Activated naive CD4-positive, alpha-beta T cell treated with Interleukin-2 at 50 U/mL for 16 hours (primary cell): ENCODE measurements around the gene NUP214.
A peak's percentile ranks its signal among the peaks of the same experiment; 100 is the strongest.

Experiments
- DNase-seq: peaks from one replicate; pipeline ENCODE4 v3.0.0-alpha.2; 2020

NUP214 gene

DNA sequence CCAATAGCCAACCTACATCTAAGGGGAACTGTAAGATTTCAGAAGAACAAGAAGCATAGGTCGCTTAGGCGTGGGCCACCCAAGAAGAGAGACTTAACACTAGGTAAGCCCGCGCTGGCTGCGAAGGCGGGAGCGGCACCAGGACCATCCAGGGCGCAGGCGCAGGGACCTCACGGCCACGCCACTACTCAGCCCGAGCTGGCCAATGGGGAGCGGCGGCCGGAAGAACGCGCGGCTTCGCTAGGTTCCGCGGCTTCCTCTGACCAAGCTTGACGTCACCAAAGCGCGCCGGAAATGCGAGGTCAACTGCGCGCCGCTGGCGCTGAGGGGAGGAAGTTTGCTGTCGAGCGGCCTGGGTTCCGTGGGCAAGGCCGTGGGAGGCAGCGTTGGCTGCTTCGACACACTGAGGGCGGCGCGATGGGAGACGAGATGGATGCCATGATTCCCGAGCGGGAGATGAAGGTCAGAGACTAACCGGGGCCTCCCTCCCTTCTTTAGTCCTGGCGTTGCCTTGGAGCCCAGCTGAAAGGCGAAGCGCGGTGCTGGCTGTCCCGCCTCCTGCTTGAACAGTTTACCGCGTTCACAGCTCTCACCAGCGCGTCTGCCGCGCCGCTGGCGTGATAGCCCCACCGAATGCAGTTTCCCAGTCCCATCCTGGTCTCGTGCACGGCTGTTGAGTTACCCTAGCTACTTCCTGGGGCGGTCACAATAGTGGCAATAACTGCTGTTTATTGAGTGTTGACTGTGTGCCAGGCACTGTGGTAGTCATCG is at the start of gene NUP214:
TSS of gene NUP214 (plus strand) at position 299 of the 771 bp plus-strand sequence. CDS start at position 418, 119 bp downstream.
- DNase-seq = peak; percentile 100

DNA sequence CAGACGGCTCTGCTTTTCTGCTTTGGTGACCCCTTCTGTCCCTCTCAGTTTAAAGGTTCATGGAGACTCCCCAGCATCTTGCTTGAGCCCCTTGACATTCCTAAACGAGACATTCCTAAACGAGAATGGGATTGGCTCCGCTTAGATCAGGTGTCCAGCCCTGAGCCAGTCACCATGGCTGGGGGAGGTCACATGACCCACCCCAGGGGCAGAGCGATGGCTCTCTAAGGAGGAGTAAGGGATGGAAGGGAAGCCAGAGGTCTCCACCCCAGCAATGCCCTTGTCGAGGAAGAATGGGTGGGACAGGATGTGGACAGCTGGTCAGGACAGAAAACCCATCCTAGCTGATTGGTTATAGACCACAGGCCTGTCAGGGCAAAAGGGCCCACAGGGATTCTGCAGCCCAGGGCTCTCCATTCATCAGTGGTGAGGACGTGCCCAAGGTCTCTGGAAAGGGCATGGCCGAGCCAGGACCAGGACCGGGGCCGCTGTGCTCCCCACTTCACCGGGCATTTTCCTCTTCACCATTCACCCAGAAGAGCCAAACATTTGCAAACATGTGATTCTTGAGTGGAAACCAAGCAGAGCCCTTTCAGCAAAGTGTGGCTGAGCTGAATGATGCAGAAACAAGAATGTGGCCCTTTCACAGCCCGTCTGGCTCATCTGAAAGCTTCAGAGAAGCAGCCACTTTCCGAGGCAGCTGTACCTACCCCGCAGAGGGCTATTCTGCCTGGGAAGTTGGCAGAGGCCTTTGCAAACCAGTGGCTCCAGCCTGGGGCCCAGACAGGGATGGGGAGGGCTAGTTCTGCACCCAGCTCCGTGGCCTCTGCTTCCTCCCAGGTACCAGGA is 48.8 kb upstream of the NUP214 start:
- DNase-seq = no peak

DNA sequence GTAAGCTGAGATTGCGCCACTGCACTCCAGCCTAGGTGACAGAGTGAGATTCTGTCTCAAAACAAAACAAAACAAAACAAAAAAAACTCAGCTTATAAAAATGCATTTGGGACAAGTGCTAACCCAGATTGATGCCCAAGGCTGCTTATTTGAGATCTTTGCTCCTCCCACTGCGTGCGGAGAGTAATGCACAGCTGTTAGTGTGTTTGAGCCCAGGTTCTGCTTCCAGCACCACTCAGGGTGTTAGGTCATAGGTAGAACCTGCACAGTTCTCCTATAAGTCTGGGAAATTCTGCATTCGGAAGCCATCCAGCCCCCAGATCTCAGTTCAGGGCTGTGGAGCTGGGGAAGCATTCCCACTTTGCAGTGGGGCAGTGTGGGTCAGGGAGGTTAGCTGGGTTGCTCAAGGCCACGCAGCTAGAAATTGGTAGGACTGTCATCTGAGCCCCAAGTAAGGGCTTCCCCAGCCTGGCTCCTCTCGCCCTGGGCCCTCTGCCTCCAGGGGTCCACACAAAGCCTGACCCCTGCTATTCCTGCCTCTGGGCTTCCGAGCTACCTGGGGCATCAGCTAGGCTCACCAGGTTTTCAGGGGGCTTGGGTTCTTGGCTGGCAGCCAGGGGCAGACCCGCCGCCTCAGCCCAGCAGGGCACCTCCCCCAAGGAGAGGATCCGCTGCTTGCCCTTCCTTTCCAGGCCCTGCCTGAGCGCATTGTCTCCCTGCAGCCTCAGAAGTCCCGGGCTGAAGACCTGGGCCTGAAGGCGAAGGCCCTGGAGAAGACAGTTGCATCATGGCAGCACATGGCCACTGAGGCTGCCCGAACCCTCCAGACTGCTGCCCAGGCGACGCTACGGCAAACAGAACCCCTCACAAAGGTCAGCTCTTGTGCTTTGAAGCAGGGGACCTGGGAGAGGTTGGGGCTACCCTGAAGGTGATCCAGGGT is 46.7 kb upstream of the NUP214 start:
- DNase-seq = no peak

DNA sequence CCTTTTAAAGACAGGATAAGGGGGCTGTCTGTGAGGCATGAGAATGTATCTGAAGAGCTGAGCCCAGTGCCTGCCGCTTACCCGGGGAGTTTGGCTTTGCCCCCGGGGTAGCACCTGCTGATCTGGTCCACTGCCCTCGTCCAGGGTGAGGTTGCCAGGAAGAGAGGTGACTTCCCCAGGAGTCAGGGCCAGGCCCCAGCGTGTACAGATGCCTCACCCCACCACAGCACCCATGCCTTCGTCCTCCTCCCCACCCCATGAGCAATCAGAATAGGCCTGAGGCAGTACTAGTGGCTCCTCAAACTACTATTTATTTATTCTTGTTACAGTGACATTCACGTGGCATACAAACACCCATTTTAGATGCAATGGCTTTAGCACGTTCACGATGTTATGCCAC is 44.8 kb upstream of the NUP214 start:
- DNase-seq = no peak

DNA sequence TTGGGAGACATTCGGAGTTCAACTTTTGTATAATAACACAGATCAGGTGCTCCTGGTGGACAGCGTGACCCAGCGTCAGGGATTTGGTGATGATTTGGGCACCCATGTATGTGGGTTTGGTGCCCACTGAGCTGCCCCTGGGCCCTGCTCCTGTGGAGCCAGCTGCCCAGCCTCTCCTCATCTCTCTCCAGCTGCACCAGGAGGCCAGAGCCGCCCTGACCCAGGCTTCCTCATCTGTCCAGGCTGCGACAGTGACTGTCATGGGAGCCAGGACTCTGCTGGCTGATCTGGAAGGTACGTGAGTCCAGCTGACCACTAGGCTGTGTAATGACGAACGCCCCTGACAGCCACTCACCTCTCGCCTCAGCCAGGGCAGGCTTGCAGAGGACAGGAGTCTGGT is 43.5 kb upstream of the NUP214 start:
- DNase-seq = no peak

DNA sequence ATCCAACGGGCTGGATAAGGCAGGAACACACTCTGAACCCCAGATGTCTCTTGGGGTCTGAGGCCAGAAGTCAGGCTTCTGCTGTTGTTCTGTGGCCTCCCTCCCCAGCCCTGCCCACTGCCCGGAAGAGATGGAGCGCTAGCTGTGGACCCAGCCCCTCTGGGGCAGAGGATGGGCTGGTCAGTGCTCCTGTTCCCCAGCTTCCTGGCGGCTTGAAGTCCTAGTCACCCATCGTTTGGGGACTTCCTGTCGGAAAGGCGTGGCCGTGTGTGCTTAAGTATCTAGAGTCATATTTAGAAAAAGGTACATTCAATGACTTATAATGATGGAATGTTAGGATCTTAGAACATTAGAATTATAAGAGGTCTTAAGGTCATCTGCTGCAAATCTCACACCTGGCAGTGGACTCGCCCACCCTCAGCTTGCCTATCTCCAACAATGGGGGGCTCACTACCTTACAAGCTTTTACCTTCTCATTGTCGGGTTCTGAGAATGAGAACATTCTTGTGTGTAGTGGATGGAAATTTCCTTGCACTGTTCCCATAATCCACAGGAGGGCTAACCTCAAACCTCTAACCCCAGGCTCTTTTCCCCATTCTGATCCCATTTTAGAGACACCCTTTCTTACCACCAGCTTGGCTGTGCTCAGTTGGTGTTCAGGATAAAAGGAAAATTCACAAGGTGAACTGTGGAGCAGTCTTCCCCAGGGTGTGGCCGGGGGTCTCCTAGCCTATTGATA is 42.4 kb upstream of the NUP214 start:
- no peak for DNase-seq

DNA sequence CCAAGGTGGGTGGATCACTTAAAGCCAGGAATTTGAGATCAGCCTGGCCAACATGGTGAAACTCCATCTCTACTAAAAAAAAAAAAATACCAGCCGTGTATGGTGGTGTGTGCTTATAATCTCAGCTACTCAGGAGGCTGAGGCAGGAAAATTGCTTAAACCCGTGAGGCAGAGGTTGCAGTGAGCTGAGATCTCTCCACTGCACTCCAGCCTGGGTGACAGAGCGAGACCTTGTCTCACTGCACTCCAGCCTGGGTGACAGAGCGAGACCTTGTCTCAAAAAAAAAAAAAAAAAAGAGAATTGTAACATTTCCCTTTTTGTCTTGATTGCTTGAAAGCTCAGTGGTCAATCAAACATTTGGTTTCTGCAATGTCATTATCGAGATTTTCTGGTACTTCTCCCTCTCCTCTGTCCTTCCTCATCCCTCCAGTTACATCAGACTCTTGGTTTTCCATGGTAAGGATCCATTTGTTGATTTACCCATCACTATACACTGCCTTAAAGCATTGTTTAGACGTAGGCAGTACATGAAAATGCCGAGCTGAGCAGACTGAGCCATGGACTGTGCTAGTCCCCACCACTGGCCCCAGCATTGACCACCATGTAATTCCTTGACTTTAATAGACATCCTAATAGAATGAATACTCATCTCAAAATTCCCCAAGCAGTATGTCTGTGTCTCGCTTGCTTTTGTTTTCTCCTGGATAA is 40.6 kb upstream of the NUP214 start:
- no peak for DNase-seq

DNA sequence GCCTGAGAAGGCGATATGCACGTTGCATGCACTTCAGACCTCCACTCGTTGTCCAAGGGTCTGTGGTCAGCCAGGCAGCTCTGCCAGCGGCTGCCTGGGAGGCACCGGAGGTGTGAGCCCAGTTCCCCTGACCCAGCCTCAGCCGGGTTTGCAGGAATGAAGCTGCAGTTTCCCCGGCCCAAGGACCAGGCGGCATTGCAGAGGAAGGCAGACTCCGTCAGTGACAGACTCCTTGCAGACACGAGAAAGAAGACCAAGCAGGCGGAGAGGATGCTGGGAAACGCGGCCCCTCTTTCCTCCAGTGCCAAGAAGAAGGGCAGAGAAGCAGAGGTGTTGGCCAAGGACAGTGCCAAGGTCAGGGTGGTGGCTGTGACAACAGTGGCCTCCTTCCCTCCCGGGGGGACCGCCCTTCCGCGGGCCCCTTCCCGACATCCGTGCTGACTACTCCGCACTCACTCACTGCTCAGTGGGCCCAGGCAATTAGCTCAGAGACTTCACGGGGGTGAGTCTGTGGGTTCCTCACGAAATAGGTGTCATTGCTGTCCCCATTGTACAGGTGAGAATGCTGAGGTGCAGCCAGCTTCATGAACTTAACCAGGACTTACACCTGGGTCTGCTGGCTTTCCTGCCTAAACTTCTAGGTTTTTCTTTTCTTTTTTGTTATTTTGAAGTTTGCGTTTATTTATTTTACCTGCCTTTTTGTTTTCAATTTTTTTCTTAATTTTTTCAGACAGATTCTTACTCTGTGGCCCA is 39.8 kb upstream of the NUP214 start:
- DNase-seq = no peak

DNA sequence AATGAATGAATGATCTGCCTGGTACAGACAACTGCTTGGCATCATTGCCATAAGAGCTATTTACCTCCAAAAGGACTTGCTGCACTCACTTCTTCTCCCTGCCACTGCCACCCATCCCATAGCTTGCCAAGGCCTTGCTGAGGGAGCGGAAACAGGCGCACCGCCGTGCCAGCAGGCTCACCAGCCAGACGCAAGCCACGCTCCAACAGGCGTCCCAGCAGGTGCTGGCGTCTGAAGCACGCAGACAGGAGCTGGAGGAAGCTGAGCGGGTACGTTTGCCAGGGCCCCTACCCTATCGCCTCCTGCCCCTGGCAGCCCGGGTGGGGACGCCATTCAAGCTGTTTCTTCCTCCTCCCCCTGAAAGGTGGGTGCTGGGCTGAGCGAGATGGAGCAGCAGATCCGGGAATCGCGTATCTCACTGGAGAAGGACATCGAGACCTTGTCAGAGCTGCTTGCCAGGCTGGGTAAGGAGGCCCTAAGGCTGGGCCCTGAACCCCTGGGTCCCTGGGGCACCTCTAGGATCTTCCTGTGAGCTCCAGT is 38.0 kb upstream of the NUP214 start:
- DNase-seq = no peak

DNA sequence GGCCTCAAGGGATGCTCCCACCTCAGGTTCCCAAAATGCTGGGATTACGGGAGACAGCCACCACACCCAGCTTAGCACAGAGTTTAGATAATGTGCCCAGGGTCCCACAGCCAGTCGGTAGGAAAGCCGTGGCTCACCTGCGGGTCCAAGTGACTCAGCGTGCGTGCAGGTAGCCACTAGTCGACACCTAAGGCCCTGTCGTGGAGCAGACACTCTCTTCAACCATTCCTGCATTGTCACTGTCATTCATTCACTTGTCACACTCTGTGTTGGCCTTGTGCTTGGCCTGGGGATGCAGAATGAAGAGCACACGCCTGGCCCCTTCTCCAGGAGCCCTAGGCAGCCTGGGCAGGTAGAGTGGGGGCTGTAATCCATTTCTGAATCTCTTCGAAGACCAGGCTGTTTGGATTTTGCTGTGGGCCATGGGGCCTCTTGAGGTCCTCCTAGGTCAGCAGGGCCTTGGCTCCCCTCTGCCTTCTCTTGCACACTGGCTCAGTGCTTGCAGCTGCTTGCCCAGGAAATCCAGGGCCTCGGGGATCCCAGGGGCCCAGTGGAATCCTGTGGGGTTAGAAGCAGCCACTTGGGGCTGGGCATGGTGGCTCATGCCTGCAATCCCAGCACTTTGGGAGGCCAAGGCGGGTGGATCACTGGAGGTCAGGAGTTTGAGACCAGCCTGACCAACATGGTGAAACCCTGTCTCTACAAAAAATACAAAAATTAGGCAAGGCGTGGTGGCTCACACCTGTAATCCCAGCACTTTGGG is 35.2 kb upstream of the NUP214 start:
- no peak for DNase-seq

DNA sequence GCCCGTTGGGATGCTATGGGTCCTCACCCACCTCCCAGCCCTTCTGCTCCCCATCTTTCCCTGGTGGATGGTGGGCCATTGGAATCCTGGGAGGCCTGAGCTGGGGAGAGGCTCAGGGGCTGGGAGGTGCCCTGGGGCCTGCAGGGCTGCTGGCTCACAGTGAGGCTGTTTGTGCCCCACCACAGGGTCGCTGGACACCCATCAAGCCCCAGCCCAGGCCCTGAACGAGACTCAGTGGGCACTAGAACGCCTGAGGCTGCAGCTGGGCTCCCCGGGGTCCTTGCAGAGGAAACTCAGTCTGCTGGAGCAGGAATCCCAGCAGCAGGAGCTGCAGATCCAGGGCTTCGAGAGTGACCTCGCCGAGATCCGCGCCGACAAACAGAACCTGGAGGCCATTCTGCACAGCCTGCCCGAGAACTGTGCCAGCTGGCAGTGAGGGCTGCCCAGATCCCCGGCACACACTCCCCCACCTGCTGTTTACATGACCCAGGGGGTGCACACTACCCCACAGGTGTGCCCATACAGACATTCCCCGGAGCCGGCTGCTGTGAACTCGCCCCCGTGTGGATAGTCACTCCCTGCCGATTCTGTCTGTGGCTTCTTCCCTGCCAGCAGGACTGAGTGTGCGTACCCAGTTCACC is 33.9 kb upstream of the NUP214 start:
- DNase-seq = no peak

DNA sequence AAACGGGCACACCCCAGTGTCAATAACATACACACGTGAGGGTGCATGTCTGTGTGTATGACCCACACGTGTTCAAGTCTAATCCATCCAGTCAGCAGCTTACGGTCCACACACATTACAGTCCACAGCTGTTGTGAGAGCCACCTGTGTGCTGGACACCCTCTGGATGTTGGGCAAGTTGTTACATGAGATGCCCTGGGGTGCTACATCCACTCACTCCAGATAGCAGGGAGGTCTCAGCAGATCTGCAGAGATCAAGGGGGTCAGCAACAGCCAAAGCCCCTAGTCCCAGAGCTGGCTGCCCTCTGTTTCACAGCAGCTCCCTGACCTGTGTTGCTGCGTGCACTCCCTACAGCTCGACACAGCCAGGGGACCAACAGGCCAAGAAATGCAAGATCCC is 33.4 kb upstream of the NUP214 start:
- DNase-seq = no peak

DNA sequence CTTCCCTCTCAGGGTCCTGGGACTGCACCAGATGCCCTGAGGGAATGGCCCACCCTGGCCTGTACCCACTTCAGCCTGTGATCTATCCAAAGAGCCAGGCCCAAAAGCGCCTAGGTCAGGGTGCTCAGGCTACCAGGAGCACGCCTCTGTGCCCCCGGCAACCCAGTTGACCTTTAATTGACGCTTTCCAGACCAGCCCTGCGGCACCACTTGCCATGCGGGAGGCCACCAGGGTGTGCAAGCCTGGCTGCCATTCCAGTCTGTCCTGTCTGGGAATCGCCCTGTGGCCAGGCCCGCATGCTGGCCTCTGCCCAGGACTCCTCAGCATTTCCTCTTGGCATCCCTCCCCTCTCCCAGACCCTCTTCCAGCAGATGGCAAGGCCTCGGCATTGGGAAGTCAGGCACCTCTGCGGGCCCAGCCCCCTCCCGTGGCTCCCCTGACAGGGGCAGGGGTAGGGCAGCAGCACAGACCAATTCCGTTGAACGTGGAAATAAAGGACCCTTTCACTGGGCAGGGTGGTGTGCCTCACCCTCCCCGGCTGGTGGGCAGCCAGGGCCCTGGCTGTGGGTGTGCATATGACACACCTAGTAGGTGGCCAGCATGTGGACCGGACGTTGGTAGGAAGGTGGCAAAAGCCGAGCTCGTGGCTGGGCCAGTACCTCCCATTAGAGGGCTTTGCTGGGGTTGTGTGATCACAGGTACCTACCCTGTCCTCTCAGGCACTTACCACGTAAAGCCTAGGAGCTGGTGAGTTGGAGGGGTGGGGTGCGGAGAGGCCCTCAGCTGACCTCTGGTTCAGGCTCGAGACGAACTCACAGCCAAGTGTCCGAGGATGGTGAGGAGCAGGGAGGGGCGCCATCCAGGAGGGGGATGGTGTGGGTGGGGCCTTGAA is 32.6 kb upstream of the NUP214 start:
- no peak for DNase-seq

DNA sequence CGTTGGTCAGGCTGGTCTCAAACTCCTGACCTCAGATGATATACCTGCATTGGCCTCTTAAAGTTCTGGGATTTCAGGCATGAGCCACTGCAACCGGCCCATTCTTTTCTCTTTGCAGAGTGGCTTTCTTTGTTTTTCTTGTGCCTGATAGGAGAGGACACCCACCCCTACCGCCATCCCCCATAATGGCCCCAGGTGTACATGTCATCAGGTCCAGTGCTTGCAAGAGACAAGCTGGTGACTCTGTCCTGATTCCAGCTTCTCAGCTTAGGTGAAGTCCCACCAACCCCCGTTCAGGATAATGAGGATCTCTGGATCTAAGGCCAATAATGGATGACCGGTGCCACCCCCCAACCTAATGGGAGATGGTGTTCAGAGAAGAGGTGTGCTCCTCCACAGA is 31.4 kb upstream of the NUP214 start:
- DNase-seq = no peak

DNA sequence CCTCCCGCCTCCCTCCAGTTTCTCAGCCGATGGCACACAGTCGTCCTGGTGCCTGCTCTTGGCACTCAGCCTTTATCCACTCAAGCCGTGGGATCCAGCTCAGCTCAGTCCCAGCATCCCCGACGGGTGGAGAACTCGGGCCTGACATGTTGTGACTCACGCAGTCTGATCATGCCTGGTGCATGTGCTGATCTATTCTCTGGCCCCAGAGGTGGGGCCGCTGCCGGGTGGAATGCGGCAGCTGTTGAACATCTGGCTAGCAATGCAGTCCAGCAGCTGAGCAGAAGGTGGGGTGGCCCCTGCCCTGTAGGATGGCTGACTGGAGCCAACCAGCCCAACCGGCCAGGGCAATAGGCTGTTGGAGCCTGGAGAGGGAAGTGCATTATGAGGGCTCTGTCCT is 30.8 kb upstream of the NUP214 start:
- DNase-seq = no peak

DNA sequence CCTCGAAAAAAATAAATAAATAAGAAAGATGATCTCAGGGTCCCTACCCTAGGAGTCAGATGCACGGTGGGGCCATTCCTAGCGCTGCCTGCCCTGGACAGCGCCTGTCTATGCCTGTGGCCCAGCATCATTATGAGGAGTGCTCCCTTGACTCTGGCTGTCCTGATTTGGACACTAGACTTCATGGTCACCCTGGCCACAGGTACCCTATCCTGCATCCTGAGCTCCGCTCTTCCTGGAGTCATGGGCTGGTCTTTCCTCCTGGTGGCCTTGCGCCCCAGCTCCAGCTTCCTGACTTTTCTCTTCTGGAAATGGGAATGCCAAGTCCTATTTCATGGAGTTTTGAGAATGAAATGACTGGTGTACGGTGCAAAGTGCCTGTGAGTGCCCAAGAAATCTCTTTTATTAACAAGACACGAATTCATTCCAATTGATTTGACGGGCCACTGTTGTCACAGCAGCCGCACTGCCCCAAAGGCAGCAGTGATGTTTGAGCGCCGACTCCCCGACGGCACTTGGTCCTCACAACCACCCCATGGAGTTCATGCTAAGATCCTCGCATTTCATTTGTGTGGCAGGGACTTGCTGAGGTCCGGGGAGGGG is 29.6 kb upstream of the NUP214 start:
- DNase-seq = no peak

DNA sequence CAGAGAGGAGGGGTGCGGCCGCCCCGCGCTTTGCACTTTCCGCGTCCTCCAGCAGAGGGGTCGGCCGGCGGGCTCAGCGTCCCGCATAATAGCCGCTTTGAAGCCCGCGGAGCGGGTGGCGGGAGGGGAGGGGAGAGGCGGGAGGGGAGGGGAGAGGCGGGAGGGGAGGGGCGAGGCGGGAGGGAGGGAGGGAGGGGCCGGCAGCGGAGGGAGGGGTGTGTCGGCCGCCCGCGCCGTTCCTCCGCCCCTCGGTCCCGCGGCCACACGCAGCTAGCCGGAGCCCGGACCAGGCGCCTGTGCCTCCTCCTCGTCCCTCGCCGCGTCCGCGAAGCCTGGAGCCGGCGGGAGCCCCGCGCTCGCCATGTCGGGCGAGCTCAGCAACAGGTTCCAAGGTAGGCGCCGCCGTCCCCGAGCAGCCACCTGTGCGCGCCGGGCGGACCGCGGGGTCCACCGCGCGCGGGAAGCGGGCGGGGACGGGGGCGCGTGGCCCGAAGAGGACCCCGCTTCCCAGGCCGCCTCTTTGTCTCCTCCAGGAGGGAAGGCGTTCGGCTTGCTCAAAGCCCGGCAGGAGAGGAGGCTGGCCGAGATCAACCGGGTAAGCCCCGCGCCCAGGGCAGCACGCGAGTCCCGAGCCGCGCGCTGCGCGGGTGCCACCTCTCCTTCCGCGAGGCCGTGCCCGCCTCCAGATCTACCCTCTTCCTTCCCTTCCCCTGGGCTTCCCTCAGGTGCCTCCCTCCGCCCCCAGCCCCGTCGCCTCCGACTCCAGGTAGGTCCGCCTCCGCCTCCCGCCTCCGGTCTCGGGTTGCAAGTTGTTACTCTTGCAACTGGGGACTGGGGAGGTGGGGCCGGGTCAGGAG is 28.9 kb upstream of the NUP214 start, which contains the start of gene AIF1L:
TSS of gene AIF1L (plus strand) at position 263 of the 857 bp plus-strand sequence. CDS start at position 362, 99 bp downstream.
- peak; percentile 8 for DNase-seq
